Stimulated activated CD8-positive, alpha-beta memory T cell treated with anti-CD3 and anti-CD28 coated beads, Interleukin-7, amount 100 ng/mL, for 1 hour (primary cell): Measurements from ENCODE around the gene MAPKAP1.

ENCODE experiments used
- DNase-seq, 2 donors: peaks; one replicate each; pipeline ENCODE4 v3.0.0-alpha.2; 2020; ENCODE audit warnings: low read depth in 2 of 2

The MAPKAP1 gene

GRCh38 chr9:125642311-125642710 lies 64.7 kb downstream of the MAPKAP1 start:
- DNase-seq = no peak

GRCh38 chr9:125639057-125639456 lies 68.0 kb downstream of the MAPKAP1 start:
- no peak for DNase-seq

- no peak for DNase-seq
Observed at GRCh38 chr9:125638239-125639045, 68.6 kb downstream of the MAPKAP1 start.

- no peak for DNase-seq
Observed at GRCh38 chr9:125637241-125637640, 69.8 kb downstream of the MAPKAP1 start.

GRCh38 chr9:125635888-125636287 lies 71.1 kb downstream of the MAPKAP1 start:
- DNase-seq = no peak

GRCh38 chr9:125634040-125634717 lies 72.8 kb downstream of the MAPKAP1 start:
- DNase-seq = no peak

- no peak for DNase-seq
Observed at GRCh38 chr9:125633116-125633745, 73.8 kb downstream of the MAPKAP1 start.

- no peak for DNase-seq
Observed at GRCh38 chr9:125632321-125633115, 74.5 kb downstream of the MAPKAP1 start.

GRCh38 chr9:125631391-125632085 lies 75.5 kb downstream of the MAPKAP1 start:
- no peak for DNase-seq

GRCh38 chr9:125630436-125630835 lies 76.6 kb downstream of the MAPKAP1 start:
- DNase-seq = no peak

GRCh38 chr9:125629446-125629845 lies 77.6 kb downstream of the MAPKAP1 start:
- no peak for DNase-seq

GRCh38 chr9:125626187-125626586 lies 80.8 kb downstream of the MAPKAP1 start:
- DNase-seq = no peak

- DNase-seq = no peak
Observed at GRCh38 chr9:125621170-125621569, 85.8 kb downstream of the MAPKAP1 start.

- DNase-seq = no peak
Observed at GRCh38 chr9:125620216-125620615, 86.8 kb downstream of the MAPKAP1 start.

- DNase-seq = no peak
Observed at GRCh38 chr9:125617087-125617486, 89.9 kb downstream of the MAPKAP1 start.

- no peak for DNase-seq
Observed at GRCh38 chr9:125613141-125613540, 93.9 kb downstream of the MAPKAP1 start.

- no peak for DNase-seq
Observed at GRCh38 chr9:125612616-125613015, 94.4 kb downstream of the MAPKAP1 start.

GRCh38 chr9:125611121-125611765 lies 95.8 kb downstream of the MAPKAP1 start:
- DNase-seq = no peak

GRCh38 chr9:125609744-125610143 lies 97.3 kb downstream of the MAPKAP1 start:
- no peak for DNase-seq

- no peak for DNase-seq
Observed at GRCh38 chr9:125608489-125609224, 98.4 kb downstream of the MAPKAP1 start.
